Putamen (tissue), 1 donor: Measurements from ENCODE around the gene PPAN.

Source experiments
- DNase-seq: peaks from one replicate; pipeline ENCODE4 v3.0.0-alpha.2; 2016; ENCODE audit warnings: low spot score

PPAN gene

DNA sequence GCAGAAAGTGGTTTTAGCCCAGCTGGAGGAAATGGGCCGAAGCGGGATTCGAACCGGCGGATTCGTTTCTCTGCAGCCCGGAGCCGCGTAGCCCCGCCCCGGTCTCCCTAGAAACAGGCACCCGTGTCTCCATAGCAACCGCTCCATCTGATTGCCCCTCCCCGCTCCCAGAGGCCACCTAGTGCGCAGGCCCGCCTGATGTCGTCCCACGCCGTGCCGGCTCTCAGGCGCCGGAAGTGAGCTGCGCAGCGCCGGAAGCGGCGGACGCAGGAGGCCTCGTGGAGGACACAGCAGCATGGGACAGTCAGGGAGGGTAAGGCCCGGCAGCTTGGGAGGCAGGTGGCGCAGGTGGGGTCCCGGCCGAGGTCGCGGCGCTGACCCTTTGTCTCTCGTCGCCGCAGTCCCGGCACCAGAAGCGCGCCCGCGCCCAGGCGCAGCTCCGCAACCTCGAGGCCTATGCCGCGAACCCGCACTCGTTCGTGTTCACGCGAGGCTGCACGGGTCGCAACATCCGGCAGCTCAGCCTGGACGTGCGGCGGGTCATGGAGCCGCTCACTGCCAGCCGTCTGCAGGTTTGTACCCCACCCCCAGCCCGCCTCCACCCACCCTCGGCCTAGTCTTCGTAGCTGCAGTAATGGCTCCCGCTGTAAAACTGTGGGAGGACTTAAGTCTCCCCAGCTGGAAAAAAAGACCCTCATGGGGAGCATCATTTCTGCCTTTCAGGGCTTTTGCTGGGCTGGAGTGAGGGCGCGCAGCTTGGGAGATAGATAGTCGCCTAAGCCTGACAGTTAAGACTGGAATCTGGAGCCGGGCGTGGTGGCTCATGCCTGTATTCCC is at the start of gene PPAN:
Gene PPAN, plus strand, starts transcription at position 263 of the 837 bp plus-strand sequence. Its CDS starts 33 bp downstream, at position 296.
- DNase-seq = peak; percentile 97

DNA sequence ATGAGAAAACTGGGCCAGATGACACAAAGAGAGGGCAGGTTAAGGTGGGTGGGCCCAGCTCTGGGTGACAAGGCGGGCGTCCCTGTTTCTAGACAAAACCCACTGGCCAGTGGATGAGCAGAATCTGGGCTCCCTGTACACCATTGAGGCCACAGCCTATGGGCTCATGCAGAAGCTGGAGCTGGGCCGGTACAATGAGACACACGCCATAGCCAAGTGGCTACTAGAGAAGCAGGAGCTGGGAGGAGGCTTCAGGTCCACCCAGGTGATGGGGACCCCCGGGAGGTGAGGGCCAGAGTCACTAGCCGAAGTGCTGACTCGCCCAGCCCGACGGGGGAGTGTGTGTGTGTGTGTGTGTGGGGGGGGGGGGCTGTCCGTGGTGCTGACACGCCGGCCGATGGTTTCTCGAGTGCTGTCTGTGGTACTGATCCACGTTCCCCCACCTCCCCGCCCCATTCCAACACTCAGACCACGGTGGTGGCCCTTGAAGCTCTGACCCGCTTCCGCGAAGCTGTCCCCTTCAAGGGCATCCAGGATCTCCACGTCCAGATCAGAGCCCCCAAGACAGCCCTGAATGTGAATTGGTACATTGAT is 44.3 kb upstream of the PPAN start:
- no peak for DNase-seq

GRCh38 chr19:10068205-10068604 is 38.0 kb upstream of the PPAN start:
- DNase-seq = no peak

DNA sequence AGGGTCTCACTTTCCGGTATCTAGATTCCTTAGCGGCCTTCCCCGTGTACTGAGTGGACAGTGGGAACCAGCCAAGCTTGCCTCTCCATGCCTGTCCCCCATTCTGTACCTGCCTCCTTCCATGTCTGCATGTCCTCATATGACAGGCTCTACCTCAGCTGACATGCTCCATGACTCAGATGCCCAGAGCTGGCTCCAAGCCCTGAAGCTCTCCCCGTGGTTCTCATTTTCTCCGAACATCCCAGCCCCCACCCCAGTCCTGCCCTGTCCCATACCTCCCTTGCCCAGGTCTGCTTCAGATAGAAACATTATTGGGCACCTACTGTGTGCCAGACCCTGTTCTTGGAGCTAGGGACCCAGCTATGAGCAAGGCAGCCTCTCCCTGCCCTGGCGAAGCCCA is 37.1 kb upstream of the PPAN start:
- DNase-seq = no peak

GRCh38 chr19:10070730-10071446 is 35.3 kb upstream of the PPAN start:
- no peak for DNase-seq

GRCh38 chr19:10074153-10074552 is 32.0 kb upstream of the PPAN start:
- DNase-seq = no peak

GRCh38 chr19:10076535-10076934 is 29.6 kb upstream of the PPAN start:
- no peak for DNase-seq

GRCh38 chr19:10078329-10078728 is 27.8 kb upstream of the PPAN start:
- no peak for DNase-seq

DNA sequence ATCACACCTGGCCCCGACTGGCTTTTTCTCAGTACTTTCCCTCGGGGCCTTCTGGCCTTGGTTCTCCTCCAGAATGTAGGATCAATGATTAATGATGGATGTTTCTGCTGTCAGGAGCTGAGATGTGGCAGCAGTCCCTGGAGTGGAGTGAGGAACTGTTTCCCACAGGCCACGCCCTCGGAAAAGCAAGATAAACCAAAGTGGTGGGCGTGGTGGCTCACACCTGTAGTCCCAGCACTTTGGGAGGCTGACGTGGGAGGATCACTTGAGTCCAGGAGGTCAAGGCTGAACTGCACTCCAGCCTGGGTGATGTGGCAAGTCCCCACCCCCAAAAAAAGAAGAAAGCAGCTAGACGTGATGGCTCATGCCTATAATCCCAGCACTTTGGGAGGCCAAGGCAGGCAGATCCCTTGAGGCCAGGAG is 27.1 kb upstream of the PPAN start:
- no peak for DNase-seq

DNA sequence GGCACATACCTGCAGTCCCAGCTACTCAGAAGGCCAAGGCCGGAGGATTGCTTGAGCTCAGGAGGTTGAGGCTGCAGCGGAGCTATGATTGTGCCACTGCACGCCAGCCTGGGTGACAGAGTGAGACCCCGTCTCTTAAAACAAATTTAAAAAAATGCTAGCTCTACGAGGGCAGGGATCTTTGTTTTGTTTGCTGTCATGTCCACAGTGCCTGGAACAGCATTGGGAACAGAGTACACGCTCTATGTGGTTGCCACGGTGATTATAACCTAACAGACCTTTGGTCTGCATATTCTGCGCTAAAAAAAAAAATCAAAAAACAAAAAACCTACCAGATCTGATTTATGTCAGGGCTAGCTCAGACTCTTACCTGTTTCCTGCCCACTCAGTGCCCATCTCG is 22.3 kb upstream of the PPAN start:
- no peak for DNase-seq

- no peak for DNase-seq
These were observed 21.4 kb upstream of the PPAN start for GRCh38 chr19:10084803-10085202.

DNA sequence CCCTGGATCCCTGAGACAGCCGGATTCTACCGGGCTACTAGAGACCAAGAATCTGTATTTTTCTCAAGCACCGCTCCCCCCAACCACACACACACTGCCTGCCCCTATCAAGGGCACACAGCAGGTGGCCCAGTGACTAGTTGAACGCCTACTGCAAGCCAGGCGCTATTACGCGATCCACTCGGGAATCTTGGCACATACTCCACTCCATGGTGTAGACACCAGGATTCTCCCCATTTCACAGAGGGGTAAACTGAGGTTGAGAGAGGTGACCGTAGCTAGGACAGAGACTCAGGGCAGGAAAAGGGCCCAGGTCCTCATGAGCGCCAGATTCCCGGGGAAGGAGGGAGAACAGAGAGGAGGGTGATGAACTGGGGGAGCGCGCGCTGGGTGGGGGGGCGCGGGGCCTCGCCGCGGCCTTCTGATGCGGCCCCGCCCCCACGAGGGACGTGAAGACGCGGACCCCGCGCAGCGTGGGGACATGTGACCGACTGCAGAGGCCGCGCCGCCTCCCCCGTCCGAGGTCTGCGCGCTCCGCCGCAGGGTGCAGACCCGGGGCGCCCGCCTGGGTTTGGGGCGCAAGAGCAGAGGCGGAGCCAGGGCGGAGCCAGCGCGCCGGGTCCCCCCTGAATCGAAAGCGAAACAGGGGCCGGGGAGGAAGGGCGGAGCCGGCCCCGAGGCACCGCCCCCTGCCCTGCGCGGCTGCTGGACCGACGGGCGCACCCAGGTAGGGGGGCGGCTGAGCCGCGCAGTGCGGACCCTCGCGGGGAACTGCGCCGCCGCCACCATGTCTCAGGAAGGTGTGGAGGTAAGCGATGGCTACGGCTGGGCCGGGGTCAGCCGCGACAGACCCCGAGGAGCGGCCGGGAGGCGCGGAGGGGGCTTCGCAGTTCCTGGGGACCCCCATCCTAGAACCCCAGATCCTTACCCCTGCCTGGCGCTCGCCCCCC is 20.2 kb upstream of the PPAN start, which contains the start of gene SHFL:
Gene SHFL, plus strand, starts transcription at position 677 of the 950 bp plus-strand sequence. Its CDS starts 111 bp downstream, at position 788.
- DNase-seq = peak; percentile 58

DNA sequence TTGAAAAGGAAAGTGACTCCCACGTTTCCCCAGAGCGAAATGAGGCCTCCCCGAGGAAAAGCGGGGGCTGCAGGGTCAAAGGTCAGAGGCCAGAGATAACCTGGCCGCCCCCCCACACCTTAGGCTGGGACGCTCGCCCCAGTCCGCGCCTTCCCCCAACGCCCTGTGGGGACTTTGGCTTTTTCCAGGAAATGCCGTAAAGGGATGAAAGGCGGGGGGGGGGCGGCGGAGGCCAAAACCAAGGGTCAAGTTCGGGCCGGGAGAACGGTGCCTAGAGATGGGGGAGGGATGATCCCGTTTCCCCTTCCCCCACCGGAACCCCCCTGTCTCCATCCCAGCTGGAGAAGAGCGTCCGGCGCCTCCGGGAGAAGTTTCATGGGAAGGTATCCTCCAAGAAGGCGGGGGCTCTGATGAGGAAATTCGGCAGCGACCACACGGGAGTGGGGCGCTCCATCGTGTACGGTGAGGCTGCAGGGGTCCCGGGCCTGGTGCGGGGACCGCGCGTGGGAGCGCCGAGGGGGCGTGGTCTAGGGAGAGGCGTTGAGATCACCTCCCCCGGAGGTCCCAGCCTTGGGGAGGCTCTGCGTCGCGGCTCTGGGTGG is 19.5 kb upstream of the PPAN start:
- no peak for DNase-seq

DNA sequence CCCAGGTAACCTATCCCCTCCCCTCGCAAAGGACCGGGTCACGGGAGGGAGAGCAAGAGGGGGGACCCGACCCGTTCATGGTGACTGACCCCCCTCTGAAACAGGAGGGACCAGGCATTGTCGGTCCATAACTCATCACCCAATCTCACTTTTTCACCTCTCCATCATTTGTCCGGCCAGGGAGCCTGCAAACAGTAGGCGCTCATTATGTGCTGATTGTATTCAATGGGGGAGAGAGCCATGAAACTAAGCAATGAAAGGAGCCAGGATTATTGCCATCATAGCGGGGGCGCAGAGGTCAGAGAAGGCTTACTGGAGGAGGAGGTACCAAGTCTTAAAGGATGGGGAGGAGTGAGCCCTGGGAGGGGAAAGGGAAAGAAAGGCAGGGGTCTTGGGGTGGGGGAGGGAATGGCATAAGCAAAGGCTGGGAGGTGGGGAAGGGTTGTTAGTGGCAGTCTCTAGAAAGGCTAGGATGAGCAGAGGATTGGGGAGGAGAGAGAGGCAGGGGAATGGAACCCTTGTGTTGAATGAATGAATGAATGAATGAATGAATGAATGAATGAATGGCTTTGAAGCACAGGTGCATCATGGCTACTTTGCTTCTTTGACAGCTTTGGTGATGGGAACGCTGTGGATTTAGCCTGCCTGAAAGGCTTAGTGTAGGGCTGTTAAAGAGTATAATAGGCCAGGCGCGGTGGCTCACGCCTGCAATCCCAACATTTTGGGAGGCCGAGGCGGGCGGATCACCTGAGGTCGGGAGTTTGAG is 18.7 kb upstream of the PPAN start:
- no peak for DNase-seq

DNA sequence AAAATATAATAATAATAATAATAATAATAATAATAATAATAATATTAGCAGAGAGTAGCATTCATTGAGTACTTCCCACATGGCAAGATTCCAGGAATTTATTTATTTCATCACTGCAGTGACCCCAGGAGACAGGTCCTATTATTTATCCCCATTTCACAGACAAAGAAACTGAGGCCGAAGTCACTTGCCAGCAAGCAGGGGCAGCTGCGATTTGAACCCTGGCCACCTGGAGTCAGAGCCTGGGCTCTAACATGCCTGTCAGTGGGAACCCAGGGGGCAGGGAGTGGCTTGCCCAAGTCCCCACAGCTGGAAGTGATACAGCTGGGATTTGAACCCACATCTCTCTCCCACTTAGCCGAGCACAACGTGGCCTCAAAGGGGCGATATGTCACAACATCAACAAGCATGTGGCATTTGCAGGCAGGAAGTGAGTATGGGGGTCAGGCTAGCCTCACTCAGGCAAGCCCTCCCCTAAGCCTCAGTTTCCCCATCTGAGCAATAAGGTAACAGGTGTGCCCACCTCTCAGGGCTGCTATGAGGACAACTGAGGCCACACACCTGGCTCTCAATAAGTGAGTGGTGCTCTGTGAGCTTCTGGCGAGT is 17.1 kb upstream of the PPAN start:
- DNase-seq = no peak

GRCh38 chr19:10089801-10090375 is 16.3 kb upstream of the PPAN start:
- no peak for DNase-seq

DNA sequence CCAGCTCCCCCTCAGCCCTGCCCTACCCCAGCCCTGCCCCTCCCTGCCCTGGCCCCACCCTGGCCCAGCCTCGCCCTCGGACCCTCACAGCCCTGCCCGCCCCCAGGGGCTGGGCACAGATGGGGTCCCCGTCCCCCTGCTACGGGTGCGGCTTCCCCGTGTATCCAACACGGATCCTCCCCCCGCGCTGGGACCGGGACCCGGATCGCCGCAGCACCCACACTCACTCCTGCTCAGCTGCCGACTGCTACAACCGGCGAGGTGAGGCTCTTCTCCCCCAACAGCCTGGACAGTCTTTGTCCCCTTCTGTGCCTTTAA is 14.8 kb upstream of the PPAN start:
- DNase-seq = no peak

DNA sequence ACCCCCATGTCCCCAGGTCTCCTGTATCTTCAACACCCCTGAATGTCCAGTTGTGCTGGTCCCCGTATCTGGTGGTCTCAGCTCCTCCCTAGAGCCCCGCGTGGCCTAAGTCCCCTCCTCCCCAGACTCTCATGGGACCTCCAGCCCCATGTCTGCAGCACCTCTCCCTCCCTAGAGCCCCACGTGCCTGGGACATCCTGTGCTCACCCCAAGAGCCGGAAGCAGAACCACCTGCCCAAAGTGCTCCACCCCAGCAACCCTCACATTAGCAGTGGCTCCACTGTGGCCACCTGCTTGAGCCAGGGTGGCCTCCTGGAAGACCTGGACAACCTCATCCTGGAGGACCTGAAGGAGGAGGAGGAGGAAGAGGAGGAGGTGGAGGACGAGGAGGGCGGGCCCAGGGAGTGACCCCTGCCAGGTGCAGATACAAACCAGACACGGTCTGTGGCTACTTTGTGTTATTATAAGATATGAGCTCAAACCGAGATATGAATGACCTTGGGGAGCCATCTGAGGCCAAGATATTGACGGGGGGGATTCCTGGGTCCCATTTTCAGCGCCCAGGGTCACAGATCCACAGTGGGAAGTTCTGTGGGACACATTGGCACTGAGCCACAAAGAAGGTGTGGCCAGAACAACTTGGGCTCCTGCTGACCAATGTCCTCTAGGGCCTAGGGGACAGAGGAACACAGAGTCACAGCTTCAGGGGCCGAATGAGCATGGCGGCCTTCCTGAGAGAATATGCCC is 14.1 kb upstream of the PPAN start:
- DNase-seq = no peak

- no peak for DNase-seq
These were observed 13.4 kb upstream of the PPAN start for GRCh38 chr19:10092648-10093294.
